Ovary (tissue), 9 donors: Measurements from ENCODE around the gene MED14. TPM values are rescaled to one million over a fixed set of nuclear protein-coding genes. Genes with fewer than 3 reads are reported as not detected.

Experiments used
- DNase-seq, 5 donors: peaks; one replicate each; pipeline ENCODE4 v3.0.0-alpha.2; 2019 to 2020
- H3K27ac ChIP-seq, 2 donors: fragments of 200-600 bp; one replicate each; pipeline versions ENCODE4 v1.5.1 to v1.8.0; 2019 to 2022
- H3K27me3 ChIP-seq: fragments of 200-600 bp; one replicate; pipeline ENCODE4 v1.8.0; 2022
- H3K36me3 ChIP-seq: fragments of 200-600 bp; sonication (generic); one replicate; pipeline ENCODE4 v1.5.1; 2019
- H3K4me1 ChIP-seq: one replicate; pipeline ENCODE4 v1.8.1; 2013; ENCODE audit warnings: mild to moderate bottlenecking, moderate library complexity; ENCODE audit not compliant: insufficient read depth
- H3K4me3 ChIP-seq: fragments of 200-600 bp; sonication (generic); one replicate; pipeline ENCODE4 v1.5.1; 2017
- H3K9me3 ChIP-seq, 2 donors: fragments of 200-600 bp in 1 of 2; sonication (generic) in 1 of 2; one replicate each; pipeline versions ENCODE4 v1.5.1 to v1.8.1; 2013 to 2019; ENCODE audit warnings: mild to moderate bottlenecking in 1 of 2, moderate library complexity in 1 of 2
- CTCF ChIP-seq, 3 donors: fragments of 450-650 bp in 2 of 3; fragments of 200-600 bp in 1 of 3; IDR thresholded peaks; one replicate each; pipeline versions ENCODE4 v1.5.1 to v1.8.0; 2016 to 2022; ENCODE audit warnings: antibody characterized with exemption in 3 of 3, mild to moderate bottlenecking in 1 of 3
- EP300 ChIP-seq: sonication (generic); formaldehyde crosslinking; IDR thresholded peaks from one replicate; pipeline ENCODE4 v1.6.1; 2017; ENCODE audit warnings: antibody characterized with exemption
- POLR2A ChIP-seq: fragments of 450-650 bp; IDR thresholded peaks from one replicate; pipeline ENCODE4 v1.6.1; 2017; ENCODE audit warnings: antibody characterized with exemption, mild to moderate bottlenecking, moderate library complexity
- WGBS, 3 donors: extraction: QIAGEN DNeasy Blood & Tissue Kit in 1 of 3; methylation state at CpG; one replicate each; pipeline versions ENCODE4 v1.1.5 to v1.1.7; 2013 to 2017; 5-methylcytosine and 5-hydroxymethylcytosine counted together
- intact Hi-C, 4 donors: fragments of 100-400 bp; cut with DNase I; formaldehyde crosslinking; loops; one replicate each; pipeline versions ENCODE4 v1.11.0 to v1.15.1; 2022 to 2023
- polyA plus RNA-seq, 2 donors: library from polyadenylated mRNA; stranded (reverse); fragments of 200-250 nt in 1 of 2; fragments of 350-450 nt in 1 of 2; fragmentation: Illumina TruSeq in 1 of 2; extraction: RNeasy Lipid Tissue Mini Kit (QIAGEN cat#74804) in 1 of 2; gene quantifications; one replicate each; pipeline ENCODE4 v1.2.3, GENCODE V29; 2013 to 2014
- total RNA-seq, 7 donors: library from RNA; depleted of rRNA in 2 of 7; stranded (reverse); fragments of >200 nt in 2 of 7; fragmentation: NEBNext Ultra II Directional in 3 of 7; extraction: Animal tissue kit (Norgen Biotek cat#: 25700) in 3 of 7; gene quantifications; one replicate each; pipeline versions ENCODE4 v1.1.0 to v1.2.4, GENCODE V29; 2016 to 2023
- donor health status: DM: no; HTN: no; CAD: no; lungs with moderate emphysema.
- donor health status: DM: no; HTN: no; CAD: no.
- donor health status: Bipolar disorder and iron deficiency.
- donor health status: DM: yes; HTN: yes; CAD: no.
- donor health status: DM: no; HTN: no; CAD: no.
- donor health status: DM: yes; HTN: yes; CAD: no.

Gene MED14
- total and polyA plus RNA-seq, 9 donors: 12.1 to 41.5 (median 33.1) TPM

DNA sequence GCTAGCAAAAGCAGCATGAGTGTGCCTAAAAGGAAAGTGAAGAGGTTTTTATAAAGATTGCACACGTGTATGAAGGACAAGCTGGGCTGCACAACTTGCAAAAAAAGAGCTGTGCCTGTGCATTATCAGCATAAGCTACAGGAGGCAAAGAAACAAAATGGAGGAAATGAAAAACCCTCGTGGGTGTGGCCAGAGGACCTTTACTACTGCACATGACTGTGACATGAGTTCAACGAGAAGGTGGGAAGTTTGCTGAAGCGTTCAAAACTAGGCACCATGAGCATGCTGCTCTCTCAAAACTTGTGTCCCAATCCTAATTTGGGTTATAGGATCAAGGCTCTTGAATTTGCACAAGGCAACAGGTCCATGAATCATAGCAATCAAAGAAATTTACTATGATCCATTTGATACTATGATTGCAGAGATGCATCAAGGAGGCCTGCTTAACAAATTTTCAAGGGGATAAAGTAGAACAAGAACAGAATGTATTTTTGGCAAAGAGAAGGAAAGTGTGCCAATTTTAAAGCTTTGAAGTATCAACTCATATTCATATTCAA is 49.9 kb downstream of the MED14 start:
- Histone ChIP-seq H3K36me3 (no peaks in the 10 kb centered on the region), H3K9me3 (no peaks in the 10 kb centered on the region), H3K4me3 (no peak overlapping the region), H3K27me3 (no peaks in the 10 kb centered on the region), H3K27ac (no peak overlapping the region), H3K4me1 (no peaks in the 10 kb centered on the region)
- no peak for DNase-seq
- 53 to 62% (median 55%) methylated on average over 4 of the region's 4 CpGs for whole genome bisulfite sequencing, 3 donors
- TF ChIP-seq CTCF (IDR thresholded peaks at IDR 0.05): no peak
- no peak for TF ChIP-seq POLR2A
- TF ChIP-seq EP300: no peak
- intact Hi-C loops: no loop called here

GRCh38 chrX:40684092-40684491 is 51.2 kb downstream of the MED14 start:
- no peaks in the 10 kb centered on the region for H3K36me3 ChIP-seq
- intact Hi-C loops: no loop called here
- TF ChIP-seq CTCF (IDR thresholded peaks at IDR 0.05) (no peak), POLR2A (no peak), EP300 (no peak)
- H3K27ac ChIP-seq: no peak overlapping the region
- H3K27me3 ChIP-seq: no peaks in the 10 kb centered on the region
- WGBS, 3 donors: 91 to 94% (median 92%) methylated on average over 1 of the region's 1 CpG
- no peaks in the 10 kb centered on the region for H3K9me3 ChIP-seq
- no peaks in the 10 kb centered on the region for H3K4me1 ChIP-seq
- H3K4me3 ChIP-seq: no peak overlapping the region
- no peak for DNase-seq

DNA sequence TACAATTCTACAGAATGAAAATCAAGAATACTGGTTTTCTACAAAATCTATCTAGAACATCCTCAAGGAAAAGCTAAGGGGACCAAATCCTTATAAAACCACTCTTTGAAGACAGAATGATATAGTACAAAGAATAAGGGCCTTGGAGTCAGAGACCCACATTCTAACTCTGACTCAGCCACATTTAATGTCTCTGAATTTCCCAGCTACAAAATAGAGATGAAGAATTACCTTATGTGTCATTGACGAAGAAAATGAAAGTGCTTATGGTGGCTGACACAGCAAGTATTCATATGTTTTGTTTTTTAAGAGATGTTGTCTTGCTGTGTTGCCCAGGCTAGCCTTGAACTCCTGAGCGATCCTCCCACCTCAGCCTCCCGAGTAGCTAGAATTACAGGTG is 52.1 kb downstream of the MED14 start:
- Histone ChIP-seq H3K9me3 (no peaks in the 10 kb centered on the region), H3K4me3 (no peak overlapping the region), H3K4me1 (no peaks in the 10 kb centered on the region), H3K27ac (no peak overlapping the region), H3K27me3 (no peaks in the 10 kb centered on the region), H3K36me3 (no peaks in the 10 kb centered on the region)
- no peak for TF ChIP-seq EP300
- TF ChIP-seq POLR2A: no peak
- TF ChIP-seq CTCF (IDR thresholded peaks at IDR 0.05): no peak
- 83 to 87% (median 85%) methylated on average over 3 of the region's 3 CpGs for WGBS, 3 donors
- intact Hi-C loops: no loop called here
- no peak for DNase-seq

GRCh38 chrX:40671126-40671525 is 64.2 kb downstream of the MED14 start:
- H3K36me3 ChIP-seq: no peaks in the 10 kb centered on the region
- H3K27ac ChIP-seq: no peak overlapping the region
- DNase-seq: no peak
- WGBS, 3 donors: 62 to 69% (median 62%) methylated on average over 6 of the region's 6 CpGs
- H3K4me1 ChIP-seq: no peaks in the 10 kb centered on the region
- H3K27me3 ChIP-seq: no peaks in the 10 kb centered on the region
- intact Hi-C loops: no loop called here
- TF ChIP-seq CTCF (IDR thresholded peaks at IDR 0.05) (no peak), POLR2A (no peak), EP300 (no peak)
- H3K9me3 ChIP-seq: no peaks in the 10 kb centered on the region
- no peak overlapping the region for H3K4me3 ChIP-seq
